Ramos (cell line): ENCODE results near the gene CACNG3.
"Not testable (repeated sequence)": the region's sequence is repeated elsewhere in the genome, so short reads cannot be mapped to it uniquely, and the experiment has no call there.

Experiments
- in situ Hi-C: fragments of 300-500 bp; cut with MboI; formaldehyde crosslinking; loops from one replicate; pipeline ENCODE4 v1.14.3; 2022; ENCODE audit warnings: low sequenced_read_pairs; ENCODE audit not compliant: unreplicated experiment

The CACNG3 gene

DNA sequence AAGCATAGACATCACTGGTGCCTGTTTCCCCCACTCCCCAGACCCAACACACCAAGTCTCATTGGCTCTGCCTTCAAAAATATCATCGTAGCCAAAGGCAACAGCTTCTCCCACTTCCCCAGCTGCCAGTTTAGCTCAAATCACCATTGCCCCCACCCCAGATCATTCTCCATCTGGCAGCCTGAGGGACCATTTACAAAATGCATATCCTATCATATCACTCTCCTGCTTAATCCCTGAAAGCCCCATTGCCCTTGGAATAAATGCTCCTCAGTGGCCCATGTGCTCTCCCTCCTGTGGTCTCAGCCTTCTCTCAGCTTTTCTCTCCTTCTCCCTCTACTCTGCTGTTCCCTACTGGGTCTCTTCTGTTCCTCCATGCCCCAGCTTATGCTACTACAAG is 68.3 kb downstream of the CACNG3 start:
- in situ Hi-C loops = no loop called here

DNA sequence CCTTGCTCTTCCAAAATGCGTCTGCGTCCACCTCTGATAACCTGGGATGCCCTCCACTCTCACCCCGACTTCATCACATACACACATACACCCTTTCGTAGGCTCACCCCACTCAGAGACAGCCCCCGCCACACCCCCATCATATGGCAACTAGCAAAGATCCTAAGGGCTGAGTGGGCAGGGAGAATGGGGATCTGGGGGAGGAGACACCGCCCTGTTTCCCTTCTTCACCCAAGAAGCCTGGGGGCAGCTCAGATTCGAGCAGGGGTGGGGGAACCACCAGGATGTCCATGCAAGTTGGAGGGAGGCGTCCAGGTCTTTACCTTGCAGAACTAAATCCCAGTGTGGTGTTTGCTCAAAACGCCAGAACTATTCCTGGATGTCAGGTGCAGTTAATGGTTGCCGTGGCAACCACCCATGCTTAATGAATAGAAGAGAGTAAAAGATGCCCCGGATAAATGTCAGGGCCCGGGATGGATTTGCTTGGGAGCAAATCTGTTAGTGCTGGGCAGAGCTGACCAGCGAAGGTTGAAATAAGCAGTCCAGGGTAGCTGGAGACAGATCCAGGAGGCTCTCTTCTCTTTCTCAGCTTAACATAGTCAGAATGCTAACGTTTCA is 72.8 kb downstream of the CACNG3 start:
- in situ Hi-C loops = no loop called here

DNA sequence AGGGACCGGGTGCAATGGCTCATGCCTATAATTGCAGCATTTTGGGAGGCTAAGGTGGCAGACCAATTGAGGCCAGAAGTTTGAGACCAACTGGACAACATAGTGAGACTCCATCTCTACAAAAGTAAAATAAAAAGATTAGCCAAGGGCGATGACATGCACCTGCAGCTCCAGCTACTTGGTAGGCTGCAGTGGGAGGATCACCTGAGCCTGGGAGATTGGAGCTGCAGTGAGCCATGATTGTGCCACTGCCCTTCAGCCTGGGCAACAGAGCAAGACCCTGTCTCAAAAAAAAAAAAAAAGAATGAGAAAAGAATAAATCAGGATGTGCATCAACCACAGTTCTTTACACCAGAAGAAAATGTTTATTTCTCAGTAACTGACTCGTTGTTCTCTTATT is 76.0 kb downstream of the CACNG3 start:
- in situ Hi-C loops = no loop called here

DNA sequence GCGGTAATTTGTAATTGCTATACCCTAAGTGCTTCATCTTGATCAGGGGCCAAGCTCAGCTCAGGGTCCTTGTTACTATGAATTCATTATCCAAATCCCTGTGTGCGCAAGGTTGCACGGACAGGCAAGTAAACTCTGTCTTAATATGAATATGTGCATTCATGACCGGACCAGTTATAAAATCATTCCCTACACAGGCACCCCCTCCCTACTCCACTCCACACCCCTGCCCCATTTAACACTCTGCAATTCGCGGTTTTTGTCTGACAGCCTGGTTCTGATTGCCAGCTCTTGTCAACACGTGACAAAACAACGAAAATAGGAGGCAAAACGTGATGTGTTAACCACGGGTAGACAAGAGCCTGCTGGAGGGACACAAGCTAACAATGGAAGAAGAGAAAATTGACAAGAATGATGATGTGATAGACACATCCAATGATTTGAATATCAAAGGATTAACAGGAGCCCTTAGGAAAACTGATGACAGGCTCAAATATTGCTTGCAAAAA is 76.5 kb downstream of the CACNG3 start:
- in situ Hi-C loops = no loop called here

DNA sequence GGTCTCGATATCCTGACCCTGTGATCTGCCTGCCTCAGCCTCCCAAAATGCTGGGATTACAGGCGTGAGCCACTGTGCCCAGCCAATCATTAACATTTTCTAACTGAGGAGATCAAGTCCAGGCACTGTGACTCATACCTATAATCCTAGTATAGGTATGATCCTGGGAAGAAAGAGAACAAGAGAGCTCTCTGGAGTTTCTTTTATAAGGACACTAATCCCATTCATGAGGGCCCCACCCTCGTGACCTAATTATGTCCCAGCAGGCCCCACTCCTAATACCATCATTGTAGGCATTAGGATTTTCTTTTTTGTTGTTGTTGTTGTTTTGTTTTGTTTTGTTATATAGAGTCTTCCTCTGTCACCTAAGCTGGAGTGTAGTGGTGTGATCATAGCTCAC is 80.4 kb downstream of the CACNG3 start:
- in situ Hi-C loops = no loop called here

DNA sequence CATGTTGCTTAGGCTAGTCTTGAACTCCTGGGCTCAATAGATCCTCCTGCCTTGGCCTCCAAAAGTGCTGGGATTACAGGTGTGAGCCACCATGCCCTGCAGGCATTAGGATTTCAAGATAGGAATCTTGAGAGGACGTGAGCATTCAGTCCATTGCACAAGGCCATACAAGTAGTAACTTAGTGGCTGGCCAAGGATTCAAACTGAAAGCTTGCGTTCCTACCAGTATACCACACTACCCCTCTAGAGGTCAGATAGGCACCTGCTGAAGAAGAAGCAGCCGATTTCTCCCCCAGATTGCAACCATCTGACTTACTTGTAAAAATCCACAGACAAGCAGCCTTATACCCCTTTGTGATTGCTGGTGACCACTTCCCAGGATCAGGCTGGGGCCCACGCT is 80.9 kb downstream of the CACNG3 start:
- in situ Hi-C loops = no loop called here

DNA sequence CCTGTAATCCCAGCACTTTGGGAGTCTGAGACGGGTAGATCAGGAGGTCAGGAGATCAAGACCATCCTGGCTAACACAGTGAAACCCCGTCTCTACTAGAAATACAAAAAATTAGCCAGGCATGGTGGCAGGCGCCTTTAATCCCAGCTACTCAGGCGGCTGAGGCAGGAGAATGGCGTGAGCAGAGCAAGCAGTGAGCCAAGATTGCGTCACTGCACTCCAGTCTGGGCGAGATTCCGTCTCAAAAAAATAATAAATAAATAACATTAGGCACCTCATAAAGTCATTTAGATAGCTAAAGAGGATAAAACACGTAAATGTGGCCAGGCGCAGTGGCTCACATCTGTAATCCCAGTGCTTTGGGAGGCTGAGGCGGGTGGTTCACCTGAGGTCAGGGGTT is 87.7 kb downstream of the CACNG3 start:
- in situ Hi-C loops = not testable (repeated sequence)

DNA sequence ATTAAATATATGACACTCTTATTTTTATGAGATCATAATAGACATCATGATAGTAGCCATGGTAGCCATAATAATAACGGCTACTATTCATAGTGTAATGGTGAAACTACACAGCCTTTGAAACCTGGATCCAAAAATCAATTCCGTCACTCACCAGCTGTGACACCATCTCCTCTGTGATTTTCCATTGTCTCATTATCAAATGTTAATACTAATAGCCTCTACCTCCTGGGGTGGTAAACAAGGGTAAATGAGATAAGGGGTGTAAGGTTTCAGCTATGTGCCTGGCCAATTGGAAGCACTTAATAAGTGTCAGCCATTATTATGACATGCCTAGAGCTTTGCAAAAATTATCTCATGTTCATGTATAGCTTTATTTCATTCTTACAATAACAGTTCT is 88.6 kb downstream of the CACNG3 start:
- in situ Hi-C loops = no loop called here

DNA sequence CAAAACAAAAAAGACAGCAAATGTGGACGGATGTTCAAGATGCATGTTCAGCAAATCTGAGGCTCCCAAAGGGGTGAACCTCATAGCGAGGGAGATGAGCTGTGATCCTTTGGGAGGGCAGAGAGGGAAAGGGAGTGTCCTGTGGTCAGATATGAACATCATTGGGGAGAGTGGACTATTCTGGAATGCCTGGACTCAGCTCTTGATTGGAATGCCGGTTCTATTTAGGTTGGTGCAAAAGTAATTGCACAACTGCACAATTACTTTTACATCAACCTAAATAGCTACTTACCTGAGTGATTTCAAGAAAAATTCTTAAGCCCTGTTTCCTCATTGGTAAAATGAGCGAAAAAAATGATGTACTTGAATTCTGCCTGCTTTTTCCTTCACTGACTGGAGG is 89.6 kb downstream of the CACNG3 start:
- in situ Hi-C loops = no loop called here

DNA sequence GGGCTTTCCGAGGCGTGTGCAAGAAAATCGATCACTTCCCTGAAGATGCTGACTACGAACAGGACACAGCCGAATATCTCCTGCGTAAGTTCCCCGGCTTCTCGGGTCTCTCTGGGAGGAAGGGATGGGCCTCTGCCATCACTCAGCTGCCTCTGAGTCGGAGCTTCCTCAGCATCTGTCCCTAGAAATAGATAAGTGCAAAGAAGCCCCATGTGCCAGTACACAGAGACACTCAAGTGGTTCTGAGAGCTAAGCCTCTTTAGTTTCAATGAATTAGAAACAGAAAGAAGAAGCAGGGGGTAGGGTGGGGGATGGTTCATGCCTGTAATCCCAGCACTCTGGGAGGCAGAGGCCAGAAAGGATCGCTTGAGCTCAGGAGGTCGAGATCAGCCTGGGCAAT is 90.6 kb downstream of the CACNG3 start:
- in situ Hi-C loops = no loop called here

DNA sequence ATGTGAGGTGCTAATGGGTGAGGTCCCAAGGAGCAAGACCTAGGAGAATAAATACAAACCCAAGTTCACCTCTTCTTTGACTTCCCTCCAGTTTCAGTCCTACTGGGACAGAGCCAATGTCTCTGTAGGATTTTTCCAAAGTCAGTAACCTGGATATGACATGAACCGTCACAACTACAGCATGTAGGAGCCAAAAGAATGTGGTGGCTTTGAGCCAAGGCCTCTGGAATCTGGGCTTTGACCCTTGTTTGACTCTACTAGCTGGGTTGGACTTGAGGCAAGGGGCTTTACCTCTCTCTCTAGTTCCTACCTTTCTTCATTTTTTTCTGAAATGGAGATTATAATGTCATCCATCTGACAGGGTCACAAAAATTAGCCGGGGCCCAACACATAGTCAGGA is 91.4 kb downstream of the CACNG3 start:
- in situ Hi-C loops = no loop called here

DNA sequence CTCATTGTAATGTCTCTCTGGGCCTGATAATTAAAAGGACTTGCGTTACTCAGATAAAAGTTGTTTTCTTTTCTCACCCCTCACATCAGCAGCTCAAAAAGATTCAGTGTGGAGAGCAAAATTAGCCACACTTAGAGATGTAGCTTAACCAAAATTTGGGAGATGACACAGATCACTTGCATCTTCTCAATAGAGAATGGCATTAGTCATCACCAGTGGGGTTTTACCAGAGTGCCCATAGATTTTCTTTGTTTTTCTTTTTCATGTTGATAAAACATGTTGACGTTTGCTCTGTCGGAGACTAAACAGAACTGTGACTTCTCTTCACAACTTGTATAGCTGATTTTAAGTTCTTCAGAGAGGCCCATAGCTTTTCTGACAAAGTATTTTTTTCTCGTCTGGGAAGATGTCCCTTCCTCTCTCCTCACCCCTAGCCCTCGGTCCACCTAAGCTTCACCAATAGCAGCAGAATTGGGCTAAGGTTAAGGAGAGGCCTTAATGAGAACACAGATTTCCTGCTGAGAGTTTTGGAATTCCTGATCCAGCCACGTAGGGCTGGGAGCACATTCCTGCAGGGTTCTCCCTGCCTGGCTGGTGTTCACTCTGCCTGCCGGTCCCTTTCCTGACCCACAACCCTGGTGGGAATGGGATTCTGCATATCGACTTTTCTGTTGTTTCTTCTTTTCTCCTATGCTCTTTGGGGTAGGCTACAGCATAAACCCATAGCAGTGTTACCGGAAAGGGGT is 92.6 kb downstream of the CACNG3 start:
- in situ Hi-C loops = no loop called here

DNA sequence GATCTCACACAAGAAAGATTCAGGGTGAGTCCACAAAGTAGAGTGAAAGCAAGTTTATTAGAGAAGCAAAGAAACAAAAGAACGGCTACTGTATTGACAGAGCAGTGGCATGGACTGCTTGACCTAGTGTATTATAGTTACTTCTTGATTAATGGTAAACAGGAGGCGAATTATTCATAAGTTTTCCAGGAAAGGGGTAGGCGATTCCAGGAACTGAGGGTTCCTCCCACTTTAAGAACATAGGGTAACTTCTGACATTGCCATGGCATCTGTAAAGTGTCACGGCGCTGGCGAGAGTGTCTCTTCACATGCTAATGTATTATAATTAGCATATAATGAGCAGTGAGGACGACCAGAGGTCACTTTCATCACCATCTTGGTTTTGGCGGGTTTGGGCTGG is 93.2 kb downstream of the CACNG3 start:
- in situ Hi-C loops = no loop called here

DNA sequence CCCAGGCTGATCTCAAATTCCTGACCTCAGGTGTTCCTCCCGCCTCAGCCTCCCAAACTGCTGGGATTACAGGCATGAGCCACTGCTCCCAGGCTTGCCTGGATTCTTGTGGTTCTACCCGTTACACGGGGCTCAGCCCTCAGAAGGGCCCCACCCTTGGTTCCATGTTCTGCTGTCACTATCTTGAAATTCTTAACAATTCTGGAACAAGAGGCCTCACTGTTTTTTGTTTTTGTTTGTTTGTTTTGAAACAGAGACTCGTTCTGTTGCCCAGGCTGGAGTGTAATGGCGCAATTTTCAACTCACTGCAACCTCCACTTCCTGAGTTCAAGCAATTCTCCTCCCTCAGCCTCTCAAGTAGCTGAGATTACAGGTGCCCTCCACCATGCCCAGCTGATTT is 96.6 kb downstream of the CACNG3 start:
- in situ Hi-C loops = no loop called here

DNA sequence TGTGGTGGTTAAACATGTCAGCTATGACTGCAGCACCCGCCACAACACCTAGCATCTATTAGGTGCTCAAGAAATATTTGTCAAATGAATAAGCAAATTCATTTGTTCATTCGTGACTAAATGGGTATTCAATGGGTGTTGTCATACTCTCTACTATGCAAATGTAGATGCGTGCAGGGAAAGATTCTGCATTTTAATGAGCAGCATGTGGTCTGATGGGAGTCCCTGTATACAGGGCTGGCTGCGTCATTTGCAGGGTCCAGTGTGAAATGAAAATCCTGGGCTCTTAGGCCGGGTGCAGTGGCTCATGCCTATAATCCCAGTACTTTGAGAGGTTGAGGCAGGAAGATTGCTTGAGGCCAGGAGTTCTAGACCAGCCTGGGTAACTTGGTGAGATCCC is 97.5 kb downstream of the CACNG3 start:
- in situ Hi-C loops = no loop called here

DNA sequence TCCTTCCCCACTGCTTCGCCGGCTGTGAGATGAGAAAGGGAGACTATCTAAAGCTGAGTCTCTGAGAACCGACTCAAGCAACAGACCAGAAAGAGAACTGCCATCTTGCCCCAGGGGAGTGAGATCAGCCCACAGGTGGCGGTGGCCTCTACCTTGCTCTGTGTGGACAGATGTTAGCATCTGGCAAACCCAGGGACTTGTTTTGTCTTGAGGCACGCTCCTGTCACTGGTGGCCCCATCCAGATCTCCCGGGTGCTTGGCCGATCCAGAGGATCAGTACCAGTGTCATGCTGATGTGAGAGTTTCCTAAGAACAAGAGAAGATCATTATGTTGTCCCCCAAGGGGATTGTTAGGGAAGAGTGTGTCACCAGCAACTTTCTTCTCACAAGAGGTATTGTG is 101.4 kb downstream of the CACNG3 start:
- in situ Hi-C loops = no loop called here

DNA sequence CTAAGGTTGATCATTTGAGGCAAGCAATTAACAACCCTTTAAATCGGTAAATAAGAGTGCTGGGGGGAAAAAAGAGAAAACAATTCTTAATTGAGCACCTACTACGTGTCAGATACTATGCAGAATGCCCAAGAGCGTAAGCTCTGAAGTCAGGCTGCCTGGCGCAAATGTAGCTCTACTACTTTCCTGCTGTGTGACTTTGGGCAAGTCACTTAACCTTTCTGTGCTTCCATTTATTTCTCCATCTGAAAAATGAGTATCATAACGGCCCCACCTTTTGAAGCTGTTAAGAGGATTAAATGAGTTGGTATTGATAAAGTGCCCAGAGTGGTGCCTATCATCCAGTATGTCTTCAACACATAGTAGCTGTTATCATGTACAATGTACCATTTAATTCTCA is 102.0 kb downstream of the CACNG3 start:
- in situ Hi-C loops = no loop called here

DNA sequence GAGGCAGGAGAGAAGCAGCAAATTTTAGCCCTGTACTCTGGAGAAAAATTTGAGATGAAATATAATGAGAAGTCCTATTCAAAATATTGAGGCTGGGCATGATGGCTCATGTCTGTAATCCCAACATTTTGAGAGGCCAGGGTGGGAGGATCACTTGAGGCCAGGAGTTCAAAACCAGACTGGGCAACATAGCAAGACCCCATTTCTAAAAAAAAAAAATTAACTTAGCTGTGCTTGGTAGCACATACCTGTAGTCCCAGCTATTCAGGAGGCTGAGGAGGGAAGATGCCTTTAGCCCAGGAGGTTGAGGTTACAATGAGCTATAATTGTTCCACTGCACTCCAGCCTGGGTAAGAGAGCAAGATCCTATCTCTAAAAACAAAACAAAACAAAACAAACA is 103.4 kb downstream of the CACNG3 start:
- in situ Hi-C loops = no loop called here

DNA sequence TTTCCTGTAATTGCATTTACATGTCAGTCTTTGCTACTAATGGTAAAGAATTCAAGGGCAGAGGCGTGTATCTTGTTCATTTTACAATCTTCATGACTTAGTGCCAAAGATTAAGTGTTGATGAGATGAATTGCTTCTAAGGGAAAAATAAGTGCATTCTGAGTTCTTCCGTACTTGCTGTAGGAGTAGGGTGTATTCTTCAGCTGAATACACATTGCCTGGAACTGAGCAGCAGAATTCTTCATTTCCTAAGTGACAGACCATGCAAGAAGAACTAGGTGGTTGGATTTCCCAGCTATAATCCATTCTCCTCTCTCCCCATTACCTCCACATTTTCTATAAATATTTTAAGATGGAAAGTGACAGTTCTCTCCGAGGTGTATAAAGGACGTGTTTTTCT is 104.8 kb downstream of the CACNG3 start:
- in situ Hi-C loops = no loop called here

DNA sequence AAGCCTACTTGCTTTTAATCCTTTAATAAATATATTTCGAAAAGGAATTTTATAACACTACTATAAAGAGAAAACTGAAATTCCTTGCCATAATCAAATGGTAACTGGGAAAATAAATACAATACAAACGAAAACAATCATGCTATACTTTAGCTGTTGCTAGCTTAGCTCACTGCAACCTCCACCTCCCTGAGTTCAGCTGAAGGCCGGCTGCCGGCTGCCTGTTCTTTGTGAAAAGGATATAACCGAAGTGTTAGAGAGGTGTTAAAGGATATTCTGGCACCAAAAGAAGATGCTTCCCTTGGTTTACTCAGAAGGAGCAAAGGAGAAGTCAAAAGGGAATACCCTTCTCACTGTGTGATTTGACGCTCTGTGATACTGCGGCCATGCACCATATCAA is 108.5 kb downstream of the CACNG3 start:
- in situ Hi-C loops = no loop called here

DNA sequence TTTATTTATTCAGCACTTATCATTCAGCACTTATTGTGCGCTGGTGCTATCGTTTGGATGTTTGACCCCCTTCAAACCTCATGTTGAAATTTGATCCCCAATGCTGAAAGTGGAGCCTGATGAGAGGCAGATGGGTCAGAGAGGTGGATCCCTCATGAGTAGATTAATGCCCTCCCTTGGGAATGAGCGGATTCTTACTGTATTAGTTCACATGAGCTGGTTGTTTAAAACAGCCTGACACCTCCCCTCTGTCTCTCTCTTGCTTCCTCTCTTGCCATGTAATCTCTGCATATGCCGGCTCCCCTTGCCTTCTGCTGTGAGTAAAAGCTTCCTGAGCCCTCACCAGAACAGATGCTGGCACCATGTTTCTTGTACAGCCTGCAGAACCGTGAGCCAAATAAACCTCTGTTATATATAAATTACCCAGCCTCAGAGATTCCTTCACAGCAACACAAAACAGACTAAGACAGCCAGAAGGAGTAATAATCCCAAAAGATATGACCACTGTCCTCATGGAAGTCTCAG is 111.1 kb downstream of the CACNG3 start:
- in situ Hi-C loops = no loop called here

DNA sequence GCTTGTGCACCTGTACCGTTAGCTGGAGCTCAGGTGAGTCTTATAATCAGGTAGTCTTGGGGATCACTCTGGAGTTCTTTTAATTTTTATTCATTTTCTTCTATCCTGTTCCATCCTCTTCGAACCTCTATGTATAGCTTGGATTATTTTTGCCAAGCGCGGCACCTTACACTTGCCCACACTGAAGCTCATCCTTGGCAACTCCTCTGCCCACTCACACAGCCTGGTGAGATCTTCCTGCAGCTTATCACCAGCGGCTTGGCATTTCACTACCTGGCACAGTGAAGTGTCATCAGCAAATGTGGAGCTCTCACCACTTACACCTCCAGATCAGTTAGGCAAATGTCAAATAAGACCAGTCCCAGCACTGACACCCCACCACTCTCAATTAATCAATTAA is 116.7 kb downstream of the CACNG3 start:
- in situ Hi-C loops = no loop called here
